ENCODE results near the gene CTCF.

CTCF gene

GRCh38 chr16:67517661-67518423 is 44.5 kb upstream of the CTCF start:
- peak overlapping the region in 1 of 2 experiments; percentile 25 for H3K27ac ChIP-seq (ENCODE audit: insufficient read depth in 1 of 2, low read depth in 1 of 2, low read length in 2 of 2, poor library complexity in 1 of 2, severe bottlenecking in 2 of 2)
- no peaks in the 10 kb centered on the region for H3K27me3 ChIP-seq (replicated peaks in 2 of 5; ENCODE audit: control insufficient read depth in 4 of 5, insufficient read depth in 5 of 5, low read length in 4 of 5)
- ChIA-PET POLR2A (interaction anchor here (1.1 kb wide), 1 partner anchor 8 kb away, joined by 4 read pairs; no protein-coding TSS in a partner anchor), CTCF (interaction anchor here (0.5 to 10.5 kb wide), 14 partner anchors 9 to 277 kb away, joined by 3 to 228 read pairs (median 6); partner anchors contain the start of genes AGRP, ATP6V0D1 and CARMIL2)
- peaks cover 0 to 56% (median 51%) of the 10 kb centered on the region in 4 experiments for H3K4me1 ChIP-seq (ENCODE audit: control extremely low read depth in 1 of 4, control insufficient read depth in 4 of 4, insufficient read depth in 4 of 4, low read length in 3 of 4)
- 94% methylated on average over 9 of the region's 11 CpGs for WGBS (ENCODE audit: insufficient coverage)
- no peak for DNase-seq
- no peak overlapping the region for H3K4me3 ChIP-seq (ENCODE audit: control insufficient read depth in 1 of 7, extremely low read depth in 1 of 7, insufficient read depth in 4 of 7, low read depth in 2 of 7, low read length in 6 of 7)
- H3K9me3 ChIP-seq (ENCODE audit: control extremely low read depth in 1 of 5, control insufficient read depth in 4 of 5, insufficient read depth in 2 of 5, low read depth in 1 of 5, low read length in 4 of 5): no peaks in the 10 kb centered on the region
- no peaks in the 10 kb centered on the region for H3K36me3 ChIP-seq (ENCODE audit: control insufficient read depth in 4 of 4, insufficient read depth in 4 of 4, low read length in 3 of 4)

DNA sequence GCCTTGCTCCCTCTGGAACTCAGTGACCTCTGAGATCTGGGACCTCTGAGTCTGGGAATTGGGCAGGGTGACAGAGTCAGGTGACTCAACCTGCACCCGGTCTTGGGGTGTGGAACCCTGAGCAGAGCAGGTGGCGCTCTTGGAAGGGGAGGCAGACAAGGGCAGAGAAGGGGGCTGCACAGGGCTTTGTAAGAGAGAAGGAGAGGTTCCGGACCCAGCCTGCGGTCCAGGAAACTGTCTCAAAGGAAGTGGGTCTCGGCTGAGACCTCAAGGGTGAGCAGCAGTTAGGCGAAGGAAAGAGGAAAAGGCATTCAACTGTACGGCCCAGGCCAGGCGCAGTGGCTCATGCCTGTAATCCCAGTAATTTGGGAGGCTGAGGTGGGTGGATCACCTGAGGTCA is 43.6 kb upstream of the CTCF start:
- H3K27ac ChIP-seq (ENCODE audit: insufficient read depth in 1 of 2, low read depth in 1 of 2, low read length in 2 of 2, poor library complexity in 1 of 2, severe bottlenecking in 2 of 2): peak overlapping the region in 1 of 2 experiments; percentile 25
- peaks cover 0 to 56% (median 51%) of the 10 kb centered on the region in 4 experiments for H3K4me1 ChIP-seq (ENCODE audit: control extremely low read depth in 1 of 4, control insufficient read depth in 4 of 4, insufficient read depth in 4 of 4, low read length in 3 of 4)
- H3K27me3 ChIP-seq (replicated peaks in 2 of 5; ENCODE audit: control insufficient read depth in 4 of 5, insufficient read depth in 5 of 5, low read length in 4 of 5): no peaks in the 10 kb centered on the region
- 13% methylated on average over 6 of the region's 8 CpGs for WGBS (ENCODE audit: insufficient coverage)
- DNase-seq: peak in 2 of 3 donors; percentile 63 to 66
- no peaks in the 10 kb centered on the region for H3K36me3 ChIP-seq (ENCODE audit: control insufficient read depth in 4 of 4, insufficient read depth in 4 of 4, low read length in 3 of 4)
- no peaks in the 10 kb centered on the region for H3K9me3 ChIP-seq (ENCODE audit: control extremely low read depth in 1 of 5, control insufficient read depth in 4 of 5, insufficient read depth in 2 of 5, low read depth in 1 of 5, low read length in 4 of 5)
- ChIA-PET CTCF (interaction anchor here (1.2 to 10.5 kb wide), 5 partner anchors 9 to 148 kb away, joined by 3 to 228 read pairs (median 111); partner anchors contain the start of genes C16orf86, CARMIL2, ENKD1 and RIPOR1), POLR2A (no interaction called here)
- H3K4me3 ChIP-seq (ENCODE audit: control insufficient read depth in 1 of 7, extremely low read depth in 1 of 7, insufficient read depth in 4 of 7, low read depth in 2 of 7, low read length in 6 of 7): peak overlapping the region in 1 of 7 experiments; percentile 5

- ChIA-PET POLR2A (no interaction called here), CTCF (interaction anchor here (1.2 to 8.7 kb wide), 7 partner anchors 10 to 147 kb away, joined by 3 to 113 read pairs (median 52); partner anchors contain the start of genes C16orf86, CARMIL2, ENKD1 and RIPOR1)
- no peak for DNase-seq
- Histone ChIP-seq H3K4me3 (ENCODE audit: control insufficient read depth in 1 of 7, extremely low read depth in 1 of 7, insufficient read depth in 4 of 7, low read depth in 2 of 7, low read length in 6 of 7) (peak overlapping the region in 2 of 7 experiments; percentile 1 to 33), H3K4me1 (ENCODE audit: control extremely low read depth in 1 of 4, control insufficient read depth in 4 of 4, insufficient read depth in 4 of 4, low read length in 3 of 4) (peaks cover 0 to 54% (median 51%) of the 10 kb centered on the region in 4 experiments), H3K9me3 (ENCODE audit: control extremely low read depth in 1 of 5, control insufficient read depth in 4 of 5, insufficient read depth in 2 of 5, low read depth in 1 of 5, low read length in 4 of 5) (no peaks in the 10 kb centered on the region), H3K27ac (ENCODE audit: insufficient read depth in 1 of 2, low read depth in 1 of 2, low read length in 2 of 2, poor library complexity in 1 of 2, severe bottlenecking in 2 of 2) (no peak overlapping the region), H3K36me3 (ENCODE audit: control insufficient read depth in 4 of 4, insufficient read depth in 4 of 4, low read length in 3 of 4) (no peaks in the 10 kb centered on the region), H3K27me3 (replicated peaks in 2 of 5; ENCODE audit: control insufficient read depth in 4 of 5, insufficient read depth in 5 of 5, low read length in 4 of 5) (no peaks in the 10 kb centered on the region)
- WGBS (ENCODE audit: insufficient coverage): 81% methylated on average over 4 of the region's 4 CpGs
Measured at GRCh38 chr16:67519242-67519641, 43.1 kb upstream of the CTCF start.

DNA sequence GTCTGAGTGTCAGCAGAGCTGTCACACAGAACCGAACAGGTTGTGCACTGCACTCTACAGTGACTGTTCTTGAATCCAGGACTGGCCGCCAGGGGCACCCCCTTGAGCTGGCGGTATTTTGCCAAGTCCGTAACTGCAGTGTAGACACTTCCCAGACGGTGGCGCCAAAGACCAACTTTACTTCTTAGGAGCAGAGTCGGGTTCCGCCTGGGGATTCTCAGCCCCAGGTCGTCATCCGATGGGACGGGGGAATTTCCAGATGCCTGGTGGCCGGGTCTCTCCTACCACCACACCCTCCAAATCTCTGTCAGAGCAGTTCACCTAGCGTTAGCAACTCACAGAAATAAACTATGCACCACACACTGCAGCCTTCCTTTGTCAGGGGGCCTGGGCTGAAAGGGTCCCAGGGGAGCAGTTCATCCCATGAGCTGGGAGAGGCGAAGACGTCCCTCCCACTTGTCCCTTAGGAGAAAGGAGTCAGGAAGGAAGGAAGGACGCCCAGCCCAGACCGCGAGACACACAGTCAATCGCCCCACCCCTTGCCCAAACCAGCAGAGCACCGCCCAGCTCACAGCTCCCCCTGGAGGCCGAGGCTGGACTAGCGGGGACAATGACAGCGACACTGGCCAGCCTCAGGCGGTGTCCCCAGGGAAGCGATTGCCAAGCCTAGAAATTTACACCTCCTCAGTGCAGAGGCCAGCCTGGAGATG is 41.1 kb upstream of the CTCF start:
- POLR2A ChIA-PET: interaction anchor here (0.6 to 2.2 kb wide), 6 partner anchors 7 to 231 kb away, joined by 3 to 11 read pairs (median 4); partner anchors contain the start of gene RIPOR1
- Histone ChIP-seq H3K36me3 (ENCODE audit: control insufficient read depth in 4 of 4, insufficient read depth in 4 of 4, low read length in 3 of 4) (no peaks in the 10 kb centered on the region), H3K27me3 (replicated peaks in 2 of 5; ENCODE audit: control insufficient read depth in 4 of 5, insufficient read depth in 5 of 5, low read length in 4 of 5) (no peaks in the 10 kb centered on the region), H3K9me3 (ENCODE audit: control extremely low read depth in 1 of 5, control insufficient read depth in 4 of 5, insufficient read depth in 2 of 5, low read depth in 1 of 5, low read length in 4 of 5) (no peaks in the 10 kb centered on the region), H3K4me3 (ENCODE audit: control insufficient read depth in 1 of 7, extremely low read depth in 1 of 7, insufficient read depth in 4 of 7, low read depth in 2 of 7, low read length in 6 of 7) (peak overlapping the region in 6 of 7 experiments; percentile 65 to 90 (median 74)), H3K4me1 (ENCODE audit: control extremely low read depth in 1 of 4, control insufficient read depth in 4 of 4, insufficient read depth in 4 of 4, low read length in 3 of 4) (peaks cover 0 to 53% (median 48%) of the 10 kb centered on the region in 4 experiments), H3K27ac (ENCODE audit: insufficient read depth in 1 of 2, low read depth in 1 of 2, low read length in 2 of 2, poor library complexity in 1 of 2, severe bottlenecking in 2 of 2) (peak overlapping the region; percentile 86 to 93)
- WGBS (ENCODE audit: insufficient coverage): 1% methylated on average over 17 of the region's 25 CpGs
- peak; percentile 95 to 98 (median 96) for DNase-seq
- CTCF ChIA-PET: interaction anchor here (0.6 to 8.7 kb wide), 49 partner anchors 10 to 534 kb away, joined by 3 to 113 read pairs (median 5); partner anchors contain the start of genes AGRP, ATP6V0D1, C16orf86 and CARMIL2

DNA sequence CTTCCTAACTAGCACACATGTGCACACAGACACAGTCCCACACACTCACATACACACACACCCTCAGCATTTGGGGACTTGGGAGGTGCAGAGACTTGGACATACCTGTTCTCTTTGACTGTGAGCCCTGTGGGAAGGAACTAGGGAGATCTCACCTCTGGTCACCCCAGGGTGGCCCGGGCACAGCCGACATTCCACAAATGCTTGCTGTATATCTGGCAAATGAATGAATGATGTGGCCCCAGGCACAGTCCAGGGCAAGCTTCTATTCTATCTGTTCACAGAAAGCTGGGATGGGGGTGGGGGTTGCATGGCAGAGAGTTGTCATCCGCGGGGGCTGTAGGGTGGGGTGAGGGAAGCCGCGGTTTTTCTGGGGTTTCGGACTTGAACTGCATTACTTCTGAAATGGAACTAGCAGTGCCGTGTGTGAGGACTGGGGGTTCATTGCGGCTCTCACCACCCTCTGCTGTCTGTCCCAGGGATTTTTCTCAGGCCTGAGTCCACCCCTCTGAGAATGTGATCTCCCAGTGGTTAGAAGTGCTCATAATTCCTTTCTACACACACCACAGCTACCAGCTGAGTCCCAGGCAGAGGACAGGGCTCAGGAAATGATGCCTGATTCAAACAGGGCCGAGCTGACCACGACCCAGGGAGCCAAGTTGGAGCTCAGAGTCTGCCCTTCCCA is 37.0 kb upstream of the CTCF start:
- 68% methylated on average over 9 of the region's 11 CpGs for WGBS (ENCODE audit: insufficient coverage)
- Histone ChIP-seq H3K4me1 (ENCODE audit: control extremely low read depth in 1 of 4, control insufficient read depth in 4 of 4, insufficient read depth in 4 of 4, low read length in 3 of 4) (peaks cover 0 to 40% (median 37%) of the 10 kb centered on the region in 4 experiments), H3K36me3 (ENCODE audit: control insufficient read depth in 4 of 4, insufficient read depth in 4 of 4, low read length in 3 of 4) (no peaks in the 10 kb centered on the region), H3K27me3 (replicated peaks in 2 of 5; ENCODE audit: control insufficient read depth in 4 of 5, insufficient read depth in 5 of 5, low read length in 4 of 5) (no peaks in the 10 kb centered on the region), H3K27ac (ENCODE audit: insufficient read depth in 1 of 2, low read depth in 1 of 2, low read length in 2 of 2, poor library complexity in 1 of 2, severe bottlenecking in 2 of 2) (no peak overlapping the region), H3K9me3 (ENCODE audit: control extremely low read depth in 1 of 5, control insufficient read depth in 4 of 5, insufficient read depth in 2 of 5, low read depth in 1 of 5, low read length in 4 of 5) (no peaks in the 10 kb centered on the region), H3K4me3 (ENCODE audit: control insufficient read depth in 1 of 7, extremely low read depth in 1 of 7, insufficient read depth in 4 of 7, low read depth in 2 of 7, low read length in 6 of 7) (no peak overlapping the region)
- CTCF ChIA-PET: interaction anchor here (0.7 to 2.4 kb wide), 14 partner anchors 9 to 147 kb away, joined by 3 to 10 read pairs (median 4); partner anchors contain the start of gene CTCF
- peak in 2 of 3 donors; percentile 58 to 64 for DNase-seq
- POLR2A ChIA-PET: interaction anchor here (1.5 kb wide), 1 partner anchor 8 kb away, joined by 4 read pairs; no protein-coding TSS in a partner anchor

- H3K27me3 ChIP-seq (replicated peaks in 2 of 5; ENCODE audit: control insufficient read depth in 4 of 5, insufficient read depth in 5 of 5, low read length in 4 of 5): no peaks in the 10 kb centered on the region
- CTCF ChIA-PET: interaction anchor here (0.8 to 2.4 kb wide), 12 partner anchors 9 to 146 kb away, joined by 3 to 10 read pairs (median 4); partner anchors contain the start of gene CTCF
- H3K9me3 ChIP-seq (ENCODE audit: control extremely low read depth in 1 of 5, control insufficient read depth in 4 of 5, insufficient read depth in 2 of 5, low read depth in 1 of 5, low read length in 4 of 5): no peaks in the 10 kb centered on the region
- no peak for DNase-seq
- WGBS (ENCODE audit: insufficient coverage): 82% methylated on average over 2 of the region's 3 CpGs
- H3K36me3 ChIP-seq (ENCODE audit: control insufficient read depth in 4 of 4, insufficient read depth in 4 of 4, low read length in 3 of 4): no peaks in the 10 kb centered on the region
- H3K27ac ChIP-seq (ENCODE audit: insufficient read depth in 1 of 2, low read depth in 1 of 2, low read length in 2 of 2, poor library complexity in 1 of 2, severe bottlenecking in 2 of 2): peak overlapping the region in 1 of 2 experiments; percentile 3
- peaks cover 6 to 43% (median 40%) of the 10 kb centered on the region in 4 experiments for H3K4me1 ChIP-seq (ENCODE audit: control extremely low read depth in 1 of 4, control insufficient read depth in 4 of 4, insufficient read depth in 4 of 4, low read length in 3 of 4)
- POLR2A ChIA-PET: interaction anchor here (1.5 kb wide), 1 partner anchor 9 kb away, joined by 4 read pairs; no protein-coding TSS in a partner anchor
- no peak overlapping the region for H3K4me3 ChIP-seq (ENCODE audit: control insufficient read depth in 1 of 7, extremely low read depth in 1 of 7, insufficient read depth in 4 of 7, low read depth in 2 of 7, low read length in 6 of 7)
Measured at GRCh38 chr16:67526149-67526791, 36.1 kb upstream of the CTCF start.

All from common myeloid progenitor, CD34-positive (primary cell).